Activated CD4-positive, alpha-beta memory T cell treated with anti-CD3 and anti-CD28 coated beads for 36 hours (primary cell): ENCODE data around the gene EFHC1. TPM values are rescaled to one million over a fixed set of nuclear protein-coding genes. Genes with fewer than 3 reads are reported as not detected.
"Not testable (repeated sequence)": the region's sequence is repeated elsewhere in the genome, so short reads cannot be mapped to it uniquely, and the experiment has no call there.

Experiments used
- CTCF ChIA-PET: fragments of 350-600 bp; sonication (Branson Sonifier 250); formaldehyde crosslinking; loops from one replicate; lab custom pipeline; 2021; ENCODE audit warnings: antibody characterized with exemption, inconsistent platforms; lab: Charles Lee
- POLR2A ChIA-PET: fragments of 350-600 bp; sonication (Branson Sonifier 250); formaldehyde crosslinking; loops from one replicate; lab custom pipeline; 2021; ENCODE audit warnings: antibody characterized with exemption; lab: Charles Lee
- DNase-seq: peaks from one replicate; pipeline ENCODE4 v3.0.0-alpha.2; 2020
- H3K27ac Mint-ChIP-seq: one replicate; pipeline ENCODE4 v1.8.0; 2021; ENCODE audit warnings: mixed read lengths
- H3K27me3 Mint-ChIP-seq: one replicate; pipeline ENCODE4 v1.8.0; 2021; ENCODE audit warnings: mixed read lengths
- H3K36me3 Mint-ChIP-seq: one replicate; pipeline ENCODE4 v1.8.0; 2021; ENCODE audit warnings: mixed read lengths
- H3K4me1 Mint-ChIP-seq: one replicate; pipeline ENCODE4 v1.8.0; 2021; ENCODE audit warnings: low read depth, mixed read lengths
- H3K4me3 Mint-ChIP-seq: one replicate; pipeline ENCODE4 v1.8.0; 2021; ENCODE audit warnings: mild to moderate bottlenecking, mixed read lengths
- H3K9me3 Mint-ChIP-seq: one replicate; pipeline ENCODE4 v1.8.0; 2021; ENCODE audit warnings: mixed read lengths
- intact Hi-C: fragments of 100-400 bp; cut with micrococcal nuclease; formaldehyde crosslinking; loops from one replicate; pipeline ENCODE4 v1.15.1; 2023
- total RNA-seq, 2 experiments: library from RNA; stranded (reverse); gene quantifications; one replicate each; pipeline ENCODE4 v1.2.3, GENCODE V29; 2021

EFHC1 gene
- total RNA-seq, 2 experiments from 2014 or later: 1.9 to 3.1 TPM

DNA sequence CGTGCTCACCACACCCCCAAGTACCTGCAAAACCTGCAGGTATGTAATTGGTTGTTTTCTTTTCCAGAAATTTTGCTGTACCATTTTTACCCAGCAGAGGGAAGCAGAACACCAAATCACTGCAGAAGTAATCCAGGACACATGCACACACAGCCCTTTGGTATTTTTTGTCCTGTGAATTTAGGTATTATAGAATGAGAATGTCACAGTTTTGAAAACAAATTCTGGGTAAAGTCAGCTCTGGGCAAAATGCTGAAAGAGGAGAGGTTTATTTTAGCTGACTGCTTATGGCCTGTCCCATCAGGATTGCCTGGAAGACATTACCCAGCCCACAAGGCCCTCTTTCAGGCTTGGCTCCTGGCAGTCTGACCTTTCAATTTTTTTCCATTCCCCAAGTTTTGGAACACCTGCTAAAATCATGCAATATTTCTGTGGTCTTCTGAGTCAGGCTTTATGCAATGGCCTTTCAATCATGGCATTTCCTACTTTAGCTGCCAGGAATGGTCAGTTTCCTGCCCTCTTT lies 3.5 kb upstream of the EFHC1 start:
- H3K36me3 Mint-ChIP-seq: no peaks in the 10 kb centered on the region
- DNase-seq: no peak
- H3K4me3 Mint-ChIP-seq: no peak overlapping the region
- intact Hi-C loops: loop anchor here (1.0 kb wide), 2 partner anchors 236 to 248 kb away; no protein-coding TSS in a partner anchor
- H3K27ac Mint-ChIP-seq: no peak overlapping the region
- no peaks in the 10 kb centered on the region for H3K9me3 Mint-ChIP-seq
- peaks cover 16% of the 10 kb centered on the region for H3K4me1 Mint-ChIP-seq
- no peaks in the 10 kb centered on the region for H3K27me3 Mint-ChIP-seq
- POLR2A ChIA-PET: no interaction called here
- CTCF ChIA-PET: interaction anchor here (0.7 to 7.1 kb wide), 17 partner anchors 9 to 255 kb away, joined by 3 to 87 read pairs (median 5); partner anchors contain the start of genes MCM3, TMEM14A and TRAM2

DNA sequence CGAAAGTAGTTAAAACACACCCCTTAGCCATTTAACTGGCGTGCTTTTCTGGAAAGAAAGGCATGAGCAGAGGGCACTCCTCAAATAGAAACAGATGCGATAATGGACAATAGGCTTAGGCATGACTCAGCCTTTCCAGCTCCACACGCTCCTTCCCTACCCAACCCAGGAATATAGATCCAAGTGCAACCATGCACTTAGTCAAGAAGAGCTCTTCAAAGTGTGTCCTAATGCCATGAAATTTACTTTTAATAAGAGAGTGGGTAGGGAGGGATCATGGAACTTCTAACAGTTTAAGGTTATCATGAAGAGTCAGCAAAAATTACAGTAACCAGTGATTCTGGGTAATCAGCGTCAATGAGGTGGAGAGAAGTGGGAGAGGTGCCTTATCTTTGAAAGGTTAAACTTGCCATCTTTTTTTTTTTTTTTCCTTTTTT lies 2.4 kb upstream of the EFHC1 start:
- Mint-ChIP-seq H3K27ac (no peak overlapping the region), H3K4me1 (peaks cover 16% of the 10 kb centered on the region), H3K9me3 (no peaks in the 10 kb centered on the region), H3K27me3 (no peaks in the 10 kb centered on the region), H3K36me3 (no peaks in the 10 kb centered on the region), H3K4me3 (no peak overlapping the region)
- DNase-seq: no peak
- intact Hi-C loops: no loop called here
- ChIA-PET CTCF (interaction anchor here (0.8 to 7.1 kb wide), 11 partner anchors 10 to 253 kb away, joined by 3 to 87 read pairs (median 4); partner anchors contain the start of genes MCM3, TMEM14A and TRAM2), POLR2A (no interaction called here)

DNA sequence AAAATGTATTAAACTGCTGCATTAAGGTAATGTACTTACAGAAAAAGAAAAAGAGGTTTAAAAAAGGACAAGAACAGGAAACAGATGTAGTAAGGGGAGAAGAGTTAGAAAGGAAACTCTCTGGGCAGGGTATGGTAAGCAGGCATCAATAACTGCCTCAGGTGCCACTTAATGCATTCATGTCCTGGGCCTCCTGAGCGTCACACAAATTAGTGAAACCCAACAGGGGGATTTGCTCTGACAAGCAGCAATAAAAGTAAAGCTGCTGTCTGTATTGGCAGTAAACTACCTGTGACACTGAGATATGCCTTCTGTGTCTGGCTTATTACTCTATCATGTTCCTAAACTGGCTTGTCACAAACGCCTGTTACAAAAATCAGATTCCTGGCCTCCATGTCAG lies 1.5 kb upstream of the EFHC1 start:
- no peak overlapping the region for H3K4me3 Mint-ChIP-seq

GRCh38 chr6:52420668-52421358 lies 671 bp downstream of the EFHC1 start:
- H3K9me3 Mint-ChIP-seq: no peaks in the 10 kb centered on the region
- POLR2A ChIA-PET: interaction anchor here (0.5 to 2.0 kb wide), 2 partner anchors 59 to 209 kb away, joined by 4 read pairs; partner anchors contain the start of gene PAQR8
- peaks cover 11% of the 10 kb centered on the region for H3K4me1 Mint-ChIP-seq
- no peak overlapping the region for H3K27ac Mint-ChIP-seq
- CTCF ChIA-PET: interaction anchor here (3.0 to 3.4 kb wide), 2 partner anchors 136 to 232 kb away, joined by 14 to 17 read pairs; partner anchors contain the start of gene MCM3
- no peak for DNase-seq
- H3K4me3 Mint-ChIP-seq: no peak overlapping the region
- intact Hi-C loops: loop anchor here (1.0 to 10.0 kb wide), 7 partner anchors 94 to 644 kb away; partner anchors contain the start of gene FBXO9
- H3K36me3 Mint-ChIP-seq: no peaks in the 10 kb centered on the region
- no peaks in the 10 kb centered on the region for H3K27me3 Mint-ChIP-seq

More for the DNA sequence above, 1.5 kb upstream of the EFHC1 start:
- intact Hi-C loops: no loop called here
- ChIA-PET POLR2A (interaction anchor here (1.5 to 2.0 kb wide), 2 partner anchors 56 to 134 kb away, joined by 4 read pairs; partner anchors contain the start of genes MCM3 and PAQR8), CTCF (interaction anchor here (0.9 to 7.1 kb wide), 11 partner anchors 11 to 246 kb away, joined by 3 to 87 read pairs (median 6); partner anchors contain the start of genes MCM3 and PAQR8)
- Mint-ChIP-seq H3K4me1 (peaks cover 16% of the 10 kb centered on the region), H3K27me3 (no peaks in the 10 kb centered on the region), H3K36me3 (no peaks in the 10 kb centered on the region), H3K9me3 (no peaks in the 10 kb centered on the region), H3K27ac (no peak overlapping the region)
- DNase-seq: no peak

DNA sequence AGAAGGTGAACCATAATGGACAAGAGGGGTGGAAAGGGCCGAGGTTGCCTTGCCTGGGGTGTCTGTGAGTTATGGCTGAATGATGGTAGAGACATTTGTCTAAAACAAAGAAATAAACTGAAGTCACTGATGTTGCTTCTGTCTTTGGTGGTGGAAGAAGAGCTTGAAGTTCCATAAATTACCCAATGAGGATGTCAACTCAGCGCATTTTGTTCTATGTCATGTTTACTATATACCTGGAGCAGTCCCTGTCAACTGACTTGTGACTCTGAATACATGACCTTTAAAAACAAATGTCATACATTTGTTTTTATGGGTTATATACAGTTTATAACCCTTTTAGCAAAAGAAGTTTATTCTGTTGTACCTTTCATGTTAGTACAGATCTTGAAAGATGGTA lies 2.0 kb downstream of the EFHC1 start:
- Mint-ChIP-seq H3K36me3 (no peaks in the 10 kb centered on the region), H3K27ac (no peak overlapping the region), H3K27me3 (no peaks in the 10 kb centered on the region), H3K9me3 (no peaks in the 10 kb centered on the region), H3K4me3 (no peak overlapping the region), H3K4me1 (peaks cover 4% of the 10 kb centered on the region)
- CTCF ChIA-PET: no interaction called here
- DNase-seq: no peak
- POLR2A ChIA-PET: no interaction called here
- intact Hi-C loops: loop anchor here (10.0 kb wide), 1 partner anchor 93 kb away; no protein-coding TSS in a partner anchor

- intact Hi-C loops: loop anchor here (10.0 kb wide), 1 partner anchor 91 kb away; no protein-coding TSS in a partner anchor
- H3K36me3 Mint-ChIP-seq: no peaks in the 10 kb centered on the region
Measured at GRCh38 chr6:52423448-52423847, 3.3 kb downstream of the EFHC1 start.

GRCh38 chr6:52423971-52424381 lies 3.8 kb downstream of the EFHC1 start:
- Mint-ChIP-seq H3K4me1 (peaks cover 4% of the 10 kb centered on the region), H3K27me3 (no peaks in the 10 kb centered on the region), H3K36me3 (no peaks in the 10 kb centered on the region), H3K27ac (no peak overlapping the region), H3K9me3 (no peaks in the 10 kb centered on the region), H3K4me3 (no peak overlapping the region)
- CTCF ChIA-PET: no interaction called here
- POLR2A ChIA-PET: no interaction called here
- intact Hi-C loops: loop anchor here (10.0 kb wide), 1 partner anchor 91 kb away; no protein-coding TSS in a partner anchor
- DNase-seq: no peak

More at GRCh38 chr6:52423448-52423847, 3.3 kb downstream of the EFHC1 start:
- ChIA-PET POLR2A (no interaction called here), CTCF (no interaction called here)
- no peak for DNase-seq
- no peaks in the 10 kb centered on the region for H3K27me3 Mint-ChIP-seq
- H3K4me3 Mint-ChIP-seq: no peak overlapping the region
- no peak overlapping the region for H3K27ac Mint-ChIP-seq
- no peaks in the 10 kb centered on the region for H3K9me3 Mint-ChIP-seq
- peaks cover 4% of the 10 kb centered on the region for H3K4me1 Mint-ChIP-seq

GRCh38 chr6:52424513-52424912 lies 4.4 kb downstream of the EFHC1 start:
- ChIA-PET POLR2A (no interaction called here), CTCF (no interaction called here)
- H3K27ac Mint-ChIP-seq: no peak overlapping the region
- H3K36me3 Mint-ChIP-seq: no peaks in the 10 kb centered on the region
- intact Hi-C loops: loop anchor here (10.0 kb wide), 1 partner anchor 90 kb away; no protein-coding TSS in a partner anchor
- no peaks in the 10 kb centered on the region for H3K4me1 Mint-ChIP-seq
- no peak overlapping the region for H3K4me3 Mint-ChIP-seq
- no peaks in the 10 kb centered on the region for H3K27me3 Mint-ChIP-seq
- no peak for DNase-seq
- H3K9me3 Mint-ChIP-seq: no peaks in the 10 kb centered on the region

DNA sequence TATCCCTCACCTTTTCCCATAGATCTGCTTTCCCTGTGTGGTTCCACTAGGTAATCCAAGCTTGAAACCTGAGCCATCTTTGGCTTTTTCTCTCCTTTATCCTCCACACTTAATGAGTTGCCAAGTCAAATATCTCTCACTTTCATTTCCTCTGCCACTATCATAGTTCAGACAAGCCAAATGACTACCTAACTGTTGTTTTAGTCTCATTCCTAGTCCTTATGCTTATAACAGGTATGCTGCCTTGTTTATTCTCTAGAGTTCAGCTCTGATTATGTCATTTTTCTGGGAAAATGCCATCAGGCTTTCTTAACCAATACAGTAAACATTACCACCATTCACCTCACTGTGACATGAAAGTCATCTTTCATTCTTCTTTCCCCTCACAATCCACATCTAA lies 6.5 kb downstream of the EFHC1 start:
- POLR2A ChIA-PET: no interaction called here
- Mint-ChIP-seq H3K27me3 (no peaks in the 10 kb centered on the region), H3K4me1 (no peaks in the 10 kb centered on the region), H3K36me3 (no peaks in the 10 kb centered on the region), H3K4me3 (no peak overlapping the region), H3K9me3 (no peaks in the 10 kb centered on the region), H3K27ac (no peak overlapping the region)
- CTCF ChIA-PET: interaction anchor here (1.2 kb wide), 1 partner anchor 264 kb away, joined by 3 read pairs; no protein-coding TSS in a partner anchor
- intact Hi-C loops: loop anchor here (10.0 kb wide), 1 partner anchor 88 kb away; no protein-coding TSS in a partner anchor
- DNase-seq: no peak

DNA sequence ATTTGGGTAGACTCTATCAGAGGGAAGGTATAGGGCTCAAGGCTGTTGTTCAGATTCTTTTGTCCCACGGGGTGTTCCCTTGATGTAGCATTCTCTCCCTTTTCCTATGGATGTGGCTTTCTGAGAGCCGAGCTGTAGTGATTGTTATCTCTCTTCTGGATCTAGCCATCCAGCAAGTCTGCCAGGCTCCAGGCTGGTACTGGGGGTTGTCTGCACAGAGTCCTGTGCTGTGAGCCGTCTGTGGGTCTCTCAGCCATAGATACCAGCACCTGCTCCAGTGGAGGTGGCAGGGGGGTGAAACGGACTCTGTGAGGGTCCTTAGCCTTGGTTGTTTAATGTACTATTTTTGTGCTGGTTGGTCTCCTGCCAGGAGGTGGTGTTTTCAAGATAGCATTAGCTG lies 13.2 kb downstream of the EFHC1 start:
- CTCF ChIA-PET: interaction anchor here (1.2 kb wide), 1 partner anchor 219 kb away, joined by 5 read pairs; no protein-coding TSS in a partner anchor
- POLR2A ChIA-PET, H3K9me3 Mint-ChIP-seq, H3K27ac Mint-ChIP-seq, H3K4me1 Mint-ChIP-seq, DNase-seq, H3K4me3 Mint-ChIP-seq, H3K36me3 Mint-ChIP-seq, H3K27me3 Mint-ChIP-seq, intact Hi-C loops: not testable (repeated sequence)

- peaks cover 2% of the 10 kb centered on the region for H3K36me3 Mint-ChIP-seq
- POLR2A ChIA-PET: no interaction called here
- no peaks in the 10 kb centered on the region for H3K27me3 Mint-ChIP-seq
- intact Hi-C loops: no loop called here
- H3K4me1 Mint-ChIP-seq: no peaks in the 10 kb centered on the region
- CTCF ChIA-PET: no interaction called here
- no peak overlapping the region for H3K4me3 Mint-ChIP-seq
- no peak for DNase-seq
- no peak overlapping the region for H3K27ac Mint-ChIP-seq
- no peaks in the 10 kb centered on the region for H3K9me3 Mint-ChIP-seq
Measured at GRCh38 chr6:52435345-52435744, 15.2 kb downstream of the EFHC1 start.

- ChIA-PET CTCF (interaction anchor here (0.6 kb wide), 1 partner anchor 15 kb away, joined by 3 read pairs; no protein-coding TSS in a partner anchor), POLR2A (no interaction called here)
- intact Hi-C loops: no loop called here
- DNase-seq: no peak
- Mint-ChIP-seq H3K9me3 (peaks cover 3% of the 10 kb centered on the region), H3K36me3 (peaks cover 2% of the 10 kb centered on the region), H3K4me3 (no peak overlapping the region), H3K4me1 (no peaks in the 10 kb centered on the region), H3K27ac (no peak overlapping the region), H3K27me3 (no peaks in the 10 kb centered on the region)
Measured at GRCh38 chr6:52438926-52439325, 18.8 kb downstream of the EFHC1 start.
